Urothelium cell line (cell line): ENCODE results near the gene SENP7.
"Not testable (repeated sequence)": the region's sequence is repeated elsewhere in the genome, so short reads cannot be mapped to it uniquely, and the experiment has no call there.

Experiments used
- DNase-seq: peaks from one replicate; pipeline ENCODE4 v3.0.0; 2011; ENCODE audit warnings: low spot score, mixed read lengths
- FAIRE-seq: peaks from 2 replicates; lab custom pipeline; 2011; peaks lifted over from hg19 to GRCh38; lab: Jason Lieb, UNC

Gene SENP7

DNA sequence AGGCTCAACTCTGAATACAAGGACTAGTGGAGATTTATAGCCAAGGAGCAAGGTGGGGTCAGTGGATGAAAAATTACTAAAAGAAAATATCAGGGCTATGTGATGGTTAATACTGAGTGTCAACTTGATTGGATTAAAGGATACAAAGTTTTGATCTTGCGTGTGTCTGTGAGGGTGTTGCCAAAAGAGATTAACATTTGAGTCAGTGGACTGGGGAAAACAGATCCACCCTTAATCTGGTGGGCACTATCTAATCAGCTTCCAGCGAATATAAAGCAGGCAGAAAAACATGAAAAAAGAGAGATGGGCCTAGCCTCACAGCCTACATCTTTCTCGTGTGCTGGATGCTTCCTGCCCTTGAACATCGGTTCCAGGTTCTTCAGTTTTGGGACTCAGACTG is 14.4 kb upstream of the SENP7 start:
- no peak for DNase-seq
- FAIRE-seq: no peak

DNA sequence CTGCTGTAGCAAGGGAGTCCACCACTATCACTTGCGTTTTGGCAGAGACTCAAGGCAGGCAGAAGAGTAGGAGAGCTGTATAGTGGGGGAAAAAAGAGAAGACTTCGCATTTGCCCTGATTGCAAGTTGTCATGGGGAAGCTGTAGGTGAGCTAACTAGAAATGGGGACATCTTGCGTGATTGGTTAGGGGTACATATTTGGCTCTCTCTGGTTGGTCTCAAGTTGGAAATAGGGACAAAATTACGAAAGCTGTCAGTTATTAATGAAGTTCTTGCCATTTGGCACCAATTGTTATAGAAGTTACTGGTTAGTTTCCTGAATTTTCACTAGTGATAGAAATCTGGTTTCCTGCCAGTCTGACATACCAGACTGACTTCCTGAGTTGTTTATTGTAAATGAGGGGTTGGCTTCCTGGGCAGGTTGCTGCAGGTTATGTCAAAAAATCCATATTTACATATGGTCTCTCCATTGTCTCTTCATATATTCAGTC is 8.2 kb upstream of the SENP7 start:
- FAIRE-seq (no peak), DNase-seq (no peak)

DNA sequence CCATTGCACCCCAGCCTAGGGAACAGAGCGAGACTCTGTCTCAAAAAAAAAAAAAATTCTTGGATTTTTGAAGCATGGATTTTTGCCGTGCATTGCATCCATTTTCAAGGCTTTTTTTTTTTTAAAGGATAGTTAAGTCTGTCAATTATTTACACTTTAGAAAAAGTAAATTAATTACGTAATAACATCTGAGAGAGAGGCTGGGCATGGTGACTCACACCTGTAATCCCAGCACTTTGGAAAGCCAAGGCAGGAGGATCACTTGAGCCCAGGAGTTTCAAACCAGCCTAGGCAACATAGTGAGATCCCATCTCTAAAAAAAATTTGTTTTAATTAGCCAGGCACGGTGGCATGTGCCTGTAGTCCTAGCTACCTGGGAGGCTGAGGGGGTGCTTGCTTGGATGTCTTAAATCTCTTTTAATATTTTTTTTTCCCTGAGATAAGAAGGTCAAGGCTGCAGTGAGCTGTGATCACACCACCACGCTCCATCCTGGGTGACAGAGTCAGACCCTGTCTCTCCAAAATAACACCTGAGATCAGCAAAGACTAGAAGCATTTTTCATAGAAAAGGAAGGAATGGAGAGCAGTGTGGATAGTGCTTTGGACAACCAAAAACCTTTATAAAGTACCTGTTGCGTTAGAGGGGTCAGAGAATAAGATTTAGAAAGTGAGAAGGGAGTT is 6.8 kb upstream of the SENP7 start:
- no peak for FAIRE-seq
- no peak for DNase-seq

GRCh38 chr3:101518421-101518871 is 5.4 kb upstream of the SENP7 start:
- DNase-seq (no peak), FAIRE-seq (no peak)

GRCh38 chr3:101513419-101513986 is 491 bp upstream of the SENP7 start:
- no peak for FAIRE-seq
- DNase-seq: no peak

DNA sequence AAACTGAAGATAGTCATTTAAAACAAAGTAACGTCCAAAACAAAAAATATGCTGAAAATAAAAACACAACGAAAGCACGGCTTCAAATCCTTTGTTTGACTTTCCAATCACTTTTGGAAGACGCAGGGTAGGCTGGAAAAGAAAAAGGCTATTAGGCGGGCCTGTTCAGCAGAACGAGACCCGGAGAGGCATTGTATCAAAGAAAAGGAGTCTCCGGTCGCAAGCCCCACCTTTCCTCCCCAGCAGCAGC is 691 bp downstream of the SENP7 start:
- FAIRE-seq (no peak), DNase-seq (no peak)

DNA sequence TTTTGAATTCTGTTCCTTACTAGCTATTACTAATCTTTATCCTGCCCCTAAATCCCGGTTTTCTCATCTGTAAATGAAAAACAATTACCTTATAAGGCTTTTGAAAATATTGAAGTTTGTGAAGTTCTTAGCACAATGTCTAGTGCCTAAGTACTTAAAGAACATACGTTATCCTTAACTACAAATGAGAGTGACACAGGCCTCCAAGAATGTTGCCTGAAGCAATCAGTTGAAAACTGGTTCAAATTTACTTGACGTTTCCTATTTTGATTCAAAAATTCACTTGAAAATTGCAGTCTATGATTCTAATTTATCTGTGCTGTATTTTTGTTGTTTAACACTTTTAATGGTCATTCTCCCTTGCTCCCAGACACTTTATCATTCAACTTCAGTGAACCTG is 3.2 kb downstream of the SENP7 start:
- DNase-seq: no peak
- no peak for FAIRE-seq

- FAIRE-seq: no peak
Observed at GRCh38 chr3:101509281-101509680, 3.7 kb downstream of the SENP7 start.

DNA sequence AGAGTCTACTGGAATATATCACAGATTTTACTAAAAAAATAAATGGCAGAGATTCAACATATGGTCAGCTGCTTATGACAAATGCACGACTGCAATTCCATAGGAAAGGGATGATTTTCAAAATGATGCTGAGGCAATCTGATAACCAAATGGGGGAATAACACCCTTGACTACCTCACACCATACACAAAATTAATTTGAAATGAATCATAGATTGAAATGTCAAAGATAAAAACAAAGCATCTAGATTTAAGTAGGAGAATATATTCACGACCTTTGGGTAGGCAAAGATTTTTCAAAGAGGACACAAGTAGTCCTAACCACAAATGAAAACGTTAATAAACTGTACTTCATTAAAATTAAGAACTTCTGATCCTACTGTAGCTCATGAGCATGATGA is 11.2 kb downstream of the SENP7 start:
- no peak for FAIRE-seq
- DNase-seq: no peak

More at GRCh38 chr3:101509281-101509680, 3.7 kb downstream of the SENP7 start:
- DNase-seq: no peak

- DNase-seq (no peak), FAIRE-seq (no peak)
Observed at GRCh38 chr3:101500208-101500607, 12.8 kb downstream of the SENP7 start.

DNA sequence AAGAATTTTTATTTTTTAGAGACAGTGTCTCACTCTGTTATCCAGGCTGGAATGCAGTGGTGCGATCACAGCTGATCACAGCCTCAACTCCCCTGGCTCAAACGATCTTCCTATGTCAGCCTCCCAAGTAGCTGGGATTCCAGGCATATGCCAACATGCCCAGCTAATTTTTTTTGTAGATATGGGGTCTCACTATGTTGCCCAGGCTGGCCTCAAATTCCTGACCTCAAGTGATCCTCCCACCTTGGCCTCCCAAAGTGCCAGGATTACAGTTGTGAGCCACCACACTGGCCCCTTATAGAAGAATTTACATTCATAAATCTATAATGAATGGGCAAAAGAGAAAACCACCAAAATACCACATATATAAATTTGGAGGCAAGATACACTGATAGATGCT is 15.2 kb downstream of the SENP7 start:
- FAIRE-seq (no peak), DNase-seq (no peak)

- FAIRE-seq: no peak
Observed at GRCh38 chr3:101495552-101495951, 17.5 kb downstream of the SENP7 start.

GRCh38 chr3:101484805-101485620 is 28.0 kb downstream of the SENP7 start:
- DNase-seq (peak; percentile 78), FAIRE-seq (no peak)

More at GRCh38 chr3:101495552-101495951, 17.5 kb downstream of the SENP7 start:
- no peak for DNase-seq

GRCh38 chr3:101478980-101479379 is 34.0 kb downstream of the SENP7 start:
- DNase-seq (no peak), FAIRE-seq (no peak)

- FAIRE-seq, DNase-seq: not testable (repeated sequence)
Observed at GRCh38 chr3:101474841-101475552, 38.0 kb downstream of the SENP7 start.

- DNase-seq, FAIRE-seq: not testable (repeated sequence)
Observed at GRCh38 chr3:101468676-101469075, 44.3 kb downstream of the SENP7 start.

DNA sequence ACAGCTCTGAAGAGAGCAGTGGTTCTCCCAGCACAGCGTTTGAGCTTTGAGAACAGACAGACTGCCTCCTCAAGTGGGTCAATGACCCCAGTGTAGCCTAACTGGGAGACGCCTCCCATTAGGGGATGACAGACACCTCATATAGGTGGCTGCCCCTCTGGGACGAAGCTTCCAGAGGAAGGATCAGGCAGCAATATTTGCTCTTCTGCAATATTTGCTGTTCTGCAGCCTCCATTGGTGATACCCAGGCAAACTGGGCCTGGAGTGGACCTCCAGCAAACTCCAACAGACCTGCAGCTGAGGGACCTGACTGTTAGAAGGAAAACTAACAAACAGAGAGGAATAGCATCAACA is 45.7 kb downstream of the SENP7 start:
- DNase-seq, FAIRE-seq: not testable (repeated sequence)

- DNase-seq (no peak), FAIRE-seq (no peak)
Observed at GRCh38 chr3:101466465-101467309, 46.3 kb downstream of the SENP7 start.

DNA sequence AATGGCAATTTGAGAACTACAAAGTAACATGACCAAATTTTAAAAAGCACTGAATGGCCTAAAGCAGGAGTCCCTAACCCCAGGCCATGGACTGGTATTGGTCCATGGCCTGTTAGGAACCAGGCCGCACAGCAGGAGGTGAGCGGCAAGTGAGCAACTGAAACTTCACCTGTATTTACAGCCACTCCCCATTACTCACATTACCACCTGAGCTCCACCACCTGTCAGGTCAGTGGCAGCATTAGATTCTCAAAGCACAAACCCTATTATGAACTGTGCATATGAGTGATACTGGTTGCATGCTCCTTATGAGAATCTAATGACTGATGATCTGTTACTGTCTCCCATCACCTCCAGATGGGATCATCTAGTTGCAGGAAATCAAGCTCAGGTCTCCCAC is 48.8 kb downstream of the SENP7 start:
- no peak for FAIRE-seq
- DNase-seq: no peak

DNA sequence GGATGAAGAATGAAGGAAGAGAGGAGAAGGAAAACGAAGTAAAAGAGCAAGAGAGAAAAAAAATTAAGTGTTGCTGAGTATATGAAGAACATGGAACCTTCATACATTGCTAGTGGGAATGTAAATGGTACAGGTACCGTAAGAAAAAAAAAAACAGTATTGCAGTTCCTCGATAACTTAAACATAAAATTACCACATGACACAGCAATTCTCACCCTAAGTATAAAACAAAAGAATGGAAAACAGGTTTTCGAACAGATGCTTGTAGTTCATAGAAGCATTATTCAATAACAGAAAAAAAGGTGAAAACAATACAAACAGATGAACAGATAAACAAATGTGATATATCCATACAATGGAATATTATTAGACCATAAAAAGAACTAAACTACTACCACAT is 51.6 kb downstream of the SENP7 start:
- FAIRE-seq (no peak), DNase-seq (no peak)
